ENCODE data around the gene KIF5C.
A peak's percentile ranks its signal among the peaks of the same experiment; 100 is the strongest.

Gene KIF5C

GRCh38 chr2:148922062-148922461 is 47.0 kb downstream of the KIF5C start:
- no peak for TF ChIP-seq ZFX (IDR thresholded peaks at IDR 0.05; ENCODE audit: borderline replicate concordance)
- no peak for TF ChIP-seq CTCF (IDR thresholded peaks at IDR 0.05)

GRCh38 chr2:148922776-148923475 is 47.9 kb downstream of the KIF5C start:
- TF ChIP-seq CTCF (IDR thresholded peaks at IDR 0.05), result no peak
- TF ChIP-seq ZFX (IDR thresholded peaks at IDR 0.05; ENCODE audit: borderline replicate concordance), result no peak

More at GRCh38 chr2:148922062-148922461, 47.0 kb downstream of the KIF5C start:
- H3K27ac ChIP-seq, result no peak overlapping the region

GRCh38 chr2:148924514-148925178 is 49.6 kb downstream of the KIF5C start:
- no peak overlapping the region for H3K27ac ChIP-seq
- TF ChIP-seq ZFX (IDR thresholded peaks at IDR 0.05; ENCODE audit: borderline replicate concordance) (no peak), CTCF (IDR thresholded peaks at IDR 0.05) (no peak)

More at GRCh38 chr2:148922776-148923475, 47.9 kb downstream of the KIF5C start:
- H3K27ac ChIP-seq, result no peak overlapping the region

GRCh38 chr2:148926291-148926961 is 51.4 kb downstream of the KIF5C start:
- no peak overlapping the region for H3K27ac ChIP-seq

GRCh38 chr2:148926981-148927401 is 52.0 kb downstream of the KIF5C start:
- peak; percentile 40 for TF ChIP-seq CTCF (IDR thresholded peaks at IDR 0.05)
- TF ChIP-seq ZFX (IDR thresholded peaks at IDR 0.05; ENCODE audit: borderline replicate concordance), result no peak
- H3K27ac ChIP-seq, result no peak overlapping the region

More at GRCh38 chr2:148926291-148926961, 51.4 kb downstream of the KIF5C start:
- TF ChIP-seq CTCF (IDR thresholded peaks at IDR 0.05), result peak; percentile 77
- TF ChIP-seq ZFX (IDR thresholded peaks at IDR 0.05; ENCODE audit: borderline replicate concordance), result no peak

- TF ChIP-seq CTCF (IDR thresholded peaks at IDR 0.05) (no peak), ZFX (IDR thresholded peaks at IDR 0.05; ENCODE audit: borderline replicate concordance) (no peak)
- no peak overlapping the region for H3K27ac ChIP-seq
These were observed 53.4 kb downstream of the KIF5C start for GRCh38 chr2:148928395-148928794.
